ENCODE results near the gene RAMP3.

DNA sequence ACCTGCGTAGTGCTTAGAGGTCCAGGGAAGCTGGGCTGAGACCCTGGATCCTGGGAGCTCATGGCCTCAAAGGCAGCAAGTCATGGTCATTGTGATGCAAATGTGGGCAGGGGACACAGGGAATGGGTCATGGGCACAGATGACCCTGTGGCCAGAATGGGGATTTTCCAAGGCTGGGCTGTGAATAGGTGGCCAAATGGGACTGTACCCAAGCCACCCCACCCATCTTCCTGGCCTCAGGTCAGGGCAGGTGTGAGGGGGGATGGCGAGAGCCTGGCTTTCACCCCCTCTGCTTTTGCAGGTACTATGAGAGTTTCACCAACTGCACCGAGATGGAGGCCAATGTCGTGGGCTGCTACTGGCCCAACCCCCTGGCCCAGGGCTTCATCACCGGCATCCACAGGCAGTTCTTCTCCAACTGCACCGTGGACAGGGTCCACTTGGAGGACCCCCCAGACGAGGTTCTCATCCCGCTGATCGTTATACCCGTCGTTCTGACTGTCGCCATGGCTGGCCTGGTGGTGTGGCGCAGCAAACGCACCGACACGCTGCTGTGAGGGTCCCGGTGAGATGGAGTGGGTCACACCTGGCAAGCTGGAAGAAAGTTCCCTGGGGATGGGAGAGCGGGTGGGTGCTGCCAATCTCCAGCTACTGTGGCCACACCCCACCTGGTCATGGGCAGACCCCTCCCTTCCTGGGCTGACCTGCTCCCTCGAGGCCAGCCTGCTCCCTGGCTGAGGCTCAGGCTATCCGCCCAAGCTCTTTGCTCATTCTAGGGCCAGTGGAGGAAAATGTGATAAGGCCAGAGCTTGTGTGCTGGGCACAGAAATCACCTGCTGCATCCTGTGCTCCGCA is 25.5 kb downstream of the RAMP3 start:
- TF ChIP-seq CTCF (IDR thresholded peaks at IDR 0.05; ENCODE audit: insufficient read depth, low read depth, low read length) (no peak), EZH2 (IDR thresholded peaks at IDR 0.05; ENCODE audit: insufficient read depth, low read length) (no peak)

Data from astrocyte (in vitro differentiated cells and primary cell).